ENCODE data around the gene TFF1. TPM values are rescaled to one million over a fixed set of nuclear protein-coding genes. Genes with fewer than 3 reads are reported as not detected.

TFF1 gene
- total RNA-seq, 1 donor from 2014 or later: not detected

- no peaks in the 10 kb centered on the region for H3K36me3 Mint-ChIP-seq (ENCODE audit: unreplicated experiment)
- H3K4me3 Mint-ChIP-seq (ENCODE audit: unreplicated experiment): no peak overlapping the region
Measured at GRCh38 chr21:42319851-42320572, 46.3 kb downstream of the TFF1 start.

GRCh38 chr21:42319376-42319775 lies 47.0 kb downstream of the TFF1 start:
- Mint-ChIP-seq H3K9me3 (ENCODE audit: unreplicated experiment) (peaks cover 4% of the 10 kb centered on the region), H3K27ac (ENCODE audit: unreplicated experiment) (no peak overlapping the region)

More at GRCh38 chr21:42319851-42320572, 46.3 kb downstream of the TFF1 start:
- DNase-seq: no peak
- Mint-ChIP-seq H3K27me3 (ENCODE audit: unreplicated experiment) (peaks cover 2% of the 10 kb centered on the region), H3K27ac (ENCODE audit: unreplicated experiment) (no peak overlapping the region), H3K4me1 (ENCODE audit: low read depth, unreplicated experiment) (peaks cover 12% of the 10 kb centered on the region), H3K9me3 (ENCODE audit: unreplicated experiment) (peaks cover 4% of the 10 kb centered on the region)
- TF ChIP-seq CTCF (IDR thresholded peaks at IDR 0.05; ENCODE audit: partially characterized antibody, unreplicated experiment): no peak

GRCh38 chr21:42317826-42318746 lies 48.2 kb downstream of the TFF1 start:
- H3K4me1 Mint-ChIP-seq (ENCODE audit: low read depth, unreplicated experiment): peaks cover 18% of the 10 kb centered on the region
- no peak for DNase-seq
- TF ChIP-seq CTCF (IDR thresholded peaks at IDR 0.05; ENCODE audit: partially characterized antibody, unreplicated experiment): no peak

More at GRCh38 chr21:42319376-42319775, 47.0 kb downstream of the TFF1 start:
- Mint-ChIP-seq H3K36me3 (ENCODE audit: unreplicated experiment) (no peaks in the 10 kb centered on the region), H3K4me3 (ENCODE audit: unreplicated experiment) (no peak overlapping the region), H3K4me1 (ENCODE audit: low read depth, unreplicated experiment) (peaks cover 12% of the 10 kb centered on the region), H3K27me3 (ENCODE audit: unreplicated experiment) (peaks cover 2% of the 10 kb centered on the region)
- TF ChIP-seq CTCF (IDR thresholded peaks at IDR 0.05; ENCODE audit: partially characterized antibody, unreplicated experiment): no peak
- no peak for DNase-seq

GRCh38 chr21:42317341-42317741 lies 49.0 kb downstream of the TFF1 start:
- Mint-ChIP-seq H3K4me1 (ENCODE audit: low read depth, unreplicated experiment) (peaks cover 18% of the 10 kb centered on the region), H3K9me3 (ENCODE audit: unreplicated experiment) (peaks cover 8% of the 10 kb centered on the region), H3K27me3 (ENCODE audit: unreplicated experiment) (peaks cover 2% of the 10 kb centered on the region), H3K4me3 (ENCODE audit: unreplicated experiment) (no peak overlapping the region), H3K27ac (ENCODE audit: unreplicated experiment) (no peak overlapping the region), H3K36me3 (ENCODE audit: unreplicated experiment) (no peaks in the 10 kb centered on the region)
- DNase-seq: no peak
- TF ChIP-seq CTCF (IDR thresholded peaks at IDR 0.05; ENCODE audit: partially characterized antibody, unreplicated experiment): no peak

More at GRCh38 chr21:42317826-42318746, 48.2 kb downstream of the TFF1 start:
- no peak overlapping the region for H3K27ac Mint-ChIP-seq (ENCODE audit: unreplicated experiment)
- H3K36me3 Mint-ChIP-seq (ENCODE audit: unreplicated experiment): no peaks in the 10 kb centered on the region
- H3K27me3 Mint-ChIP-seq (ENCODE audit: unreplicated experiment): peaks cover 2% of the 10 kb centered on the region
- H3K9me3 Mint-ChIP-seq (ENCODE audit: unreplicated experiment): peaks cover 8% of the 10 kb centered on the region
- no peak overlapping the region for H3K4me3 Mint-ChIP-seq (ENCODE audit: unreplicated experiment)
